OCI-LY3 (cell line): ENCODE results near the gene NKX6-1.

Experiments used
- CTCF ChIP-seq: fragments of 200-600, 300-600 bp; sonication (generic); IDR thresholded peaks from 2 replicates; pipeline ENCODE4 v1.5.1; 2014; ENCODE audit warnings: antibody characterized with exemption, low read length, low read depth
- EZH2phosphoT487 ChIP-seq: fragments of 200-600 bp; shearing (Covaris generic); IDR thresholded peaks from 2 replicates; pipeline ENCODE4 v1.6.1; 2018; ENCODE audit warnings: antibody characterized with exemption, mixed run types, low read depth

- no peak for TF ChIP-seq CTCF
- TF ChIP-seq EZH2phosphoT487: no peak
Observed at GRCh38 chr4:84498203-84498934, 723 bp downstream of the NKX6-1 start.
